CD4-positive, CD25-positive, alpha-beta regulatory T cell (primary cell): ENCODE results near the gene ITIH3. TPM values are rescaled to one million over a fixed set of nuclear protein-coding genes. Genes with fewer than 3 reads are reported as not detected.

ENCODE experiments used
- ATAC-seq, 2 donors: fragments of 150-1000 bp; cut with Tn5 transposase; one replicate each; pipeline ENCODE4 v1.10.0; 2021; ENCODE audit warnings: low read depth in 2 of 2, moderate number of reproducible peaks in 2 of 2, moderate library complexity in 1 of 2
- DNase-seq, 3 donors: peaks; one replicate each; pipeline versions ENCODE4 v3.0.0 to v3.0.0-alpha.2; 2012 to 2022; ENCODE audit warnings: mixed read lengths in 1 of 3
- H3K27ac ChIP-seq: one replicate; pipeline ENCODE4 v1.7.0; 2013; ENCODE audit warnings: mild to moderate bottlenecking, low read length; ENCODE audit not compliant: insufficient read depth, poor library complexity, severe bottlenecking
- H3K27me3 ChIP-seq: one replicate; pipeline ENCODE4 v1.7.0; 2013; ENCODE audit warnings: low read length; ENCODE audit not compliant: control insufficient read depth, insufficient read depth
- H3K36me3 ChIP-seq: one replicate; pipeline ENCODE4 v1.7.0; 2013; ENCODE audit warnings: mild to moderate bottlenecking, low read length, moderate library complexity; ENCODE audit not compliant: control insufficient read depth, insufficient read depth
- H3K4me1 ChIP-seq: 2 replicates; pipeline ENCODE4 v1.7.0; 2013; ENCODE audit warnings: mild to moderate bottlenecking, low read length; ENCODE audit not compliant: insufficient read depth, control insufficient read depth, poor library complexity, severe bottlenecking
- H3K4me3 ChIP-seq: one replicate; pipeline ENCODE4 v1.7.0; 2013; ENCODE audit warnings: low read depth, mild to moderate bottlenecking, low read length, moderate library complexity
- H3K9me3 ChIP-seq, 2 experiments: 1 replicate in 1 of 2; 2 replicates in 1 of 2; pipeline ENCODE4 v1.7.0; 2013; ENCODE audit warnings: low read length in 2 of 2, mild to moderate bottlenecking in 1 of 2, moderate library complexity in 1 of 2; ENCODE audit not compliant: control insufficient read depth in 2 of 2
- H3K27ac Mint-ChIP-seq, 3 donors: one replicate each; pipeline ENCODE4 v1.8.0; 2020 to 2022; ENCODE audit warnings: mild to moderate bottlenecking in 3 of 3, mixed read lengths in 3 of 3, moderate library complexity in 2 of 3
- H3K27me3 Mint-ChIP-seq: one replicate; pipeline ENCODE4 v1.8.0; 2022; ENCODE audit warnings: mild to moderate bottlenecking, mixed read lengths
- H3K36me3 Mint-ChIP-seq: one replicate; pipeline ENCODE4 v1.8.0; 2020; ENCODE audit warnings: mixed read lengths
- H3K4me1 Mint-ChIP-seq, 4 donors: one replicate each; pipeline ENCODE4 v1.8.0; 2020 to 2022; ENCODE audit warnings: mixed read lengths in 4 of 4, mild to moderate bottlenecking in 1 of 4
- H3K4me3 Mint-ChIP-seq, 4 donors: one replicate each; pipeline ENCODE4 v1.8.0; 2020 to 2022; ENCODE audit warnings: mild to moderate bottlenecking in 4 of 4, mixed read lengths in 4 of 4, moderate library complexity in 3 of 4
- H3K9me3 Mint-ChIP-seq, 7 donors: one replicate each; pipeline ENCODE4 v1.8.0; 2020 to 2022; ENCODE audit warnings: mixed read lengths in 7 of 7, mild to moderate bottlenecking in 3 of 7, moderate library complexity in 2 of 7
- polyA plus RNA-seq, 4 donors: library from polyadenylated mRNA; unstranded; fragments of 300-500 nt; fragmentation: Illumina TruSeq; gene quantifications; one replicate each; pipeline ENCODE4 v1.2.3, GENCODE V29; 2021
- total RNA-seq: library from RNA; stranded (reverse); gene quantifications from one replicate; pipeline ENCODE4 v1.2.3, GENCODE V29; 2022

Gene ITIH3
- total and polyA plus RNA-seq, 5 donors from 2014 or later: 0.63 to 1.5 TPM; not detected in 3

DNA sequence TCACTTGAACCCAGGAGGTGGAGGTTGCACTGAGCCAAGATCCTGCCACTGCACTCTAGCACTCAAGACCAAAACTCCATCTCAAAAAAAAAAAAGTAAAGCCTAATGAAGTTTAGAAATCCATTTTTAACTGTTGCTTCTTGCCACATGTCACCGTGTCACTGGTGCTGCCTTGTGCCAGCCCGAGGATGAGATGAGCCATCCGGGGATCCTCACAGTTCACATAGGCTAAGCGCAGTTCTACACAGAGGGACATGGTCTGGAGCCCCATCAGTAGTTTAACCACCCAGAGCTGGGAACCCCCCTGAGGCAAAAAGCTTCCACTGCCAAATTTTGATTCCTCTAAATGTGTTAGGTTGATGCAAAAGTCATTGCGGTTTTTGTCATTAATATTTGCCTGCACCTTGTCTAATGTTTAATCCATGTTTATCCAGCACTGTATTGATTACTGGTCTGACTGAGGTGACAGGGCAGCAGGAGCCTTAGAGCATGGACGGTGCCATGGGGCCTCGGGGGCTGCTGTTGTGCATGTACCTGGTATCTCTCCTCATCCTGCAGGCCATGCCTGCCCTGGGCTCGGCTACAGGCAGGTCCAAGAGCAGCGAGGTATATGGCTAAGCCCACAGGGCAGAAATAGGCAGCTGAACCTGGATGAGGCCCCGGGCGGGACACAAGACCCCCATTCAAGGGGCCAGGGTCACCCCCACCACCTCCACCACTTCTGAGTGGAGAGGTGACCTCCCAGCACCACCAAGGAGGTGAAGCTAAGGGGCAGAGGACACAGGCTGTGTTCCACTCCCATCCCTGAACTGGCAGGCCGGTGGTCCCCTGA is 17.3 kb upstream of the ITIH3 start, which contains the start of gene ITIH1:
Gene ITIH1 (plus strand): TSS at position 473 of the 832 bp plus-strand sequence. CDS start 17 bp downstream, at position 490.
- Mint-ChIP-seq H3K4me3 (no peak within 1 kb of the TSS), H3K4me1 (peaks cover 0 to 2% (median 0%) of the 10 kb centered on the region in 4 donors), H3K27me3 (peaks cover 18% of the 10 kb centered on the region), H3K36me3 (no peaks in the 10 kb centered on the region), H3K27ac (no peak within 1 kb of the TSS), H3K9me3 (no peaks in the 10 kb centered on the region)
- H3K9me3 ChIP-seq: no peaks in the 10 kb centered on the region
- H3K36me3 ChIP-seq: no peaks in the 10 kb centered on the region
- H3K4me3 ChIP-seq: no peak within 1 kb of the TSS
- DNase-seq (no peak), ATAC-seq (no peak)
- peaks cover 4% of the 10 kb centered on the region for H3K27me3 ChIP-seq
- no peak within 1 kb of the TSS for H3K27ac ChIP-seq
- no peaks in the 10 kb centered on the region for H3K4me1 ChIP-seq

DNA sequence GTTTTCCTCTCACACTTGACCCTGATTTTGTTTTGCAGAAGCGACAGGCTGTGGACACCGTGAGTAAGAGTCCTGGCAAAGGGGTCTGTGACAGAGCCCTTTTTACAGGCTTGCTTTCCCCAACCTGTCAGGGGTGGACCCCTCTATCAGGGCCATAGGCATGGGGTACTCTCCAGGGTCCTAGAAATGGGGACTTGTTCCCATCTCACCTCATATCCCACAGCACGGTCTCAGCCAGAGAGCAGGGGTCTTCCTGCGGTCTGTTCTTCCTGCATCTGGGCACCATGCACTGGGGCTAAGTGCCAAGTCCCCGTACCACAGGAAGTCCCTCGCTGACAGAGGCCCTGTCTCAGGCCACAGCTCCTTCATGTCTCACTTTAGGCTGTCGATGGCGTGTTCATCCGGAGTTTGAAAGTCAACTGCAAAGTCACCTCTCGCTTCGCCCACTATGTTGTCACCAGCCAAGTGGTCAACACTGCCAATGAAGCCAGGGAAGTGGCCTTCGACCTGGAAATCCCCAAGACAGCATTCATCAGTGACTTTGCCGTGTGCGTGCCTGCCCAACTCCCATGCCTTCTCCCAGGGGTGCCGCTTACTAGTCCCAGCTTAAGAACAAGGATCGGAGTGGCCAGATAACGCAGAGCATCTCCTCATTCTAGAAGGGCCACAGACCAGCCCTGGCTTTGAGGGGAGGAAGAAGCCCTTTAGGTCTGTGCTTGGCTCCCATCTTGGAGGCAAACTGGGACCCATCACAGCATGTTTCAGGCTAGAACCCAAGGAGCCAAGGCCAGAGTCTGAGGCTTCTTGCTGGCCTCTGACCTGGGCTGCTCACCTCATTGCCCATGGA is 16.4 kb upstream of the ITIH3 start:
- Mint-ChIP-seq H3K27me3 (peaks cover 20% of the 10 kb centered on the region), H3K4me3 (no peak overlapping the region), H3K9me3 (no peaks in the 10 kb centered on the region), H3K27ac (no peak overlapping the region), H3K4me1 (peaks cover 0 to 2% (median 0%) of the 10 kb centered on the region in 4 donors), H3K36me3 (no peaks in the 10 kb centered on the region)
- Histone ChIP-seq H3K9me3 (no peaks in the 10 kb centered on the region), H3K27me3 (peaks cover 4% of the 10 kb centered on the region), H3K36me3 (no peaks in the 10 kb centered on the region), H3K4me3 (no peak overlapping the region), H3K4me1 (no peaks in the 10 kb centered on the region), H3K27ac (no peak overlapping the region)
- ATAC-seq (no peak), DNase-seq (no peak)

DNA sequence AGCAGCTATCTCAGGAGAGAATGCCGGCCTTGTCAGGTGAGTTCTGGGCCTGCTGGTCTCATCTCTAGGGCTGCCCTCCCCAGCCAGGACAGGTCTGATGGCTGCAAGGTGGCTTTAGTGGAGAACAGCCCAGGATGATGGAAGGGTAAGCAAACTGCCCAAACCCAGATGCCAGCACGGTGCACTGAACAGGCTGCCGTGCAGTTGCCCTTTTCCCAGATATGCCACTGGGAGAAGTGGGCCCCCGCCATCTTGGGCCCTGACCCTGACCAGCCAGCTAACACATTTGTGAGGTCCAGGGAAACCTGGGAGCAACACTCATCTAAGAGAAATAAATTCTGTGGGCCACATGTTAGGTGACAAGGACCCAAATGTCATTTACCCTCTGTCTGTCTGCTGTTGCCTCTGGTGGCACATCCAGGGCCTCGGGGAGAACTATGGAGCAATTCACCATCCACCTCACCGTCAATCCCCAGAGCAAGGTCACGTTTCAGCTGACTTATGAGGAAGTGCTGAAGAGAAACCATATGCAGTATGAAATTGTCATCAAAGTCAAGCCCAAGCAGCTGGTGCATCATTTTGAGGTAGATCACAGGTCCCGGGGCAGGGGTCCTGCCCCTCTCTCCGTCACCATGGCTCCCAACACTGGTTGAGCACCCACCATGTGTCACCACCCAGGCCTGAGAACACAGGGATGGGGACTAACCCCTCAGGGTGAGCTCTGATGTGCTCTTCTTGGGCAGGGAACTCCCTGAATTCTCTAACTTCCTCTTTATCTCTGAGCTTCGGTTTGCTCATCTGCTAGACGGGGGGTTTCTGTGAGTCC is 15.4 kb upstream of the ITIH3 start:
- no peaks in the 10 kb centered on the region for H3K4me1 Mint-ChIP-seq
- ATAC-seq (peak; percentile 48 to 64), DNase-seq (no peak)

DNA sequence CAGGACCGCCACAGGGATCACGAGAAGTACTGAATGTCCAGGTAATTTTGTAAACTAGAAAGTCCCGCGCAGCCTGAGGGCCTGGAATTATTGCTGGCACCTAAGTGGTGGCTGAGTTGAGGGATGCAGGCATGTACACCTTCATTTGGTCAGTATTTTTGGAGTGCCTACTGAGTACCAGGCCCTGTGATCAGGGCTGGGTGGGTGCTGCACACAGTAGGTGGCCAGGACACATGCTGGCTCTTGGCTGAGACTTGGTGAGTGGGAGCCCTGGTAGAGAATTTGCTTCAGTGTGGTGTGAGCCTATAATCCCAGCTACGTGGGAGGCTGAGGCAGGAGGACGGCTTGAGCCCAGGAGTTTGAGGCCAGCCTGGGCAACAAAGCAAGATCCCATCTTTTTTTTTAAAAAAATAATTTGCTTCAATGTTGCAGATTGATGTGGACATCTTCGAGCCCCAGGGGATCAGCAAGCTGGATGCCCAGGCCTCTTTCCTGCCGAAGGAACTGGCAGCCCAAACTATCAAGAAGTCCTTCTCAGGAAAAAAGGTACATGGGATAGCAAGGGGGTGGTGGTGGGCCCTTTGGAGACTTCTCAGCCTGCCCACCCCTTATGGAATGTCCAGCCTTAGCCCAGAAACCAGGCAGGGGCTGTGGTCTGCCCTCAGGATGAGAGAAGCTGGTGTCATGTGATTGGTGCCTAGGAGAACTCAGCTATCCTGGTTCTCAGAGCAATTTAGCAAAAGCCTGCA is 14.6 kb upstream of the ITIH3 start:
- Mint-ChIP-seq H3K27ac (no peak overlapping the region), H3K9me3 (no peaks in the 10 kb centered on the region)
- ATAC-seq: no peak

More for the DNA sequence above, 15.4 kb upstream of the ITIH3 start:
- Histone ChIP-seq H3K36me3 (no peaks in the 10 kb centered on the region), H3K4me3 (no peak overlapping the region), H3K27ac (no peak overlapping the region), H3K27me3 (peaks cover 4% of the 10 kb centered on the region), H3K9me3 (no peaks in the 10 kb centered on the region), H3K4me1 (no peaks in the 10 kb centered on the region)
- no peaks in the 10 kb centered on the region for H3K9me3 Mint-ChIP-seq
- no peak overlapping the region for H3K4me3 Mint-ChIP-seq
- peaks cover 20% of the 10 kb centered on the region for H3K27me3 Mint-ChIP-seq
- no peaks in the 10 kb centered on the region for H3K36me3 Mint-ChIP-seq
- H3K27ac Mint-ChIP-seq: no peak overlapping the region

DNA sequence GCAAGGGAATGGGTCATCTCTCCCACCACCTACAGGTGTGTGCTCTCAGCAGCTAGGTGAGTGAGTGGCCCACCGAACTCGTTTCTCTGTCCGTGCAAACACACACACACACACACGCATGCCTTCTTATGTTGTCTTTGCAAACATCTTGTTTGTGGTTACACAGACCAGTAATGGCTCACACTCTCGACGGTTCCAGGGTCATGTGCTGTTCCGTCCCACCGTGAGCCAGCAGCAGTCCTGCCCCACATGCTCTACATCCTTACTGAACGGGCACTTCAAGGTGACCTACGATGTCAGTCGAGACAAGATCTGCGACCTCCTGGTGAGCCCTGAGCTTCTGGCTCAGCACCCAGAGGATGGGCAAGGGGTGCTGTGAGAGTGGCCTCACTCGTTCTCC is 12.9 kb upstream of the ITIH3 start:
- no peak for ATAC-seq
- Histone ChIP-seq H3K36me3 (no peaks in the 10 kb centered on the region), H3K27ac (no peak overlapping the region), H3K9me3 (no peaks in the 10 kb centered on the region), H3K4me1 (no peaks in the 10 kb centered on the region), H3K4me3 (no peak overlapping the region), H3K27me3 (peaks cover 4% of the 10 kb centered on the region)
- Mint-ChIP-seq H3K9me3 (no peaks in the 10 kb centered on the region), H3K27me3 (peaks cover 15% of the 10 kb centered on the region), H3K27ac (no peak overlapping the region), H3K4me1 (no peaks in the 10 kb centered on the region), H3K36me3 (no peaks in the 10 kb centered on the region), H3K4me3 (no peak overlapping the region)
- no peak for DNase-seq

More for the DNA sequence above, 14.6 kb upstream of the ITIH3 start:
- Mint-ChIP-seq H3K4me1 (no peaks in the 10 kb centered on the region), H3K27me3 (peaks cover 20% of the 10 kb centered on the region), H3K36me3 (no peaks in the 10 kb centered on the region), H3K4me3 (no peak overlapping the region)
- H3K27me3 ChIP-seq: peaks cover 4% of the 10 kb centered on the region
- no peak overlapping the region for H3K27ac ChIP-seq
- H3K36me3 ChIP-seq: no peaks in the 10 kb centered on the region
- H3K9me3 ChIP-seq: no peaks in the 10 kb centered on the region
- DNase-seq: no peak
- H3K4me1 ChIP-seq: no peaks in the 10 kb centered on the region
- H3K4me3 ChIP-seq: no peak overlapping the region

DNA sequence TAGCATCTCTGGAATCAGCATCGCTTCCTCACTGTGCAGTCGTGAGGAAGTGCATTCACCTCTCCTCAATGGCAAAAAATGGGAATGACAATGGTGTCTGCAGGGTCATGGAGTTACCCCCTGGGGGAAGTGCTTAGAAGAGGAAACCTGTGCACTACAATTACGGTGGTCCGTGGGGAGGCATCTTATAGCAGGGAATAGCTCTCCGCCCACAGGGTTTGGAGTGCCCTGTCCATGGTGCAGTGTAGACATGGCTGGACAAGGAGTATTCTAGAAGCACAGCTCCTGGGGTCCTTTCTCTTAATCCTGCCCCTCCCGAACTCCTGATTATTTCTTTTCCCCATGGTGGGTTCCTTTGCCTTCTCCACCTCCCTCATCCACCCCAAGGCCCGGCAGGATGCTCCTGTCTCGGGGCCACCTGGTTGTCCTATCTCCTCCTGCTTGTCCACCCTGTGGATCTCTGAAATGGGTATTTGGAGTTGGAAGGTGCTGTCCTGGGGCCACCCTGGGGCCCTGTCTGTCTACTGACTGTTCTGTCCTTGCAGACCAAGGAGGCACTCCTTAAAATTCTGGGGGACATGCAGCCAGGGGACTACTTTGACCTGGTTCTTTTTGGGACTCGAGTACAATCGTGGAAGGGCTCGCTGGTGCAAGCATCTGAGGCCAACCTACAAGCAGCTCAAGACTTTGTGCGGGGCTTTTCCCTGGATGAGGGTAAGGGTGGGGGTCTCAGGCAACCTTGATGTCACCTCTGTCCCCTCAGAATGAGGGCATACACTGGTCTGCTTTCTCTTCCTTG is 12.0 kb upstream of the ITIH3 start:
- Mint-ChIP-seq H3K36me3 (no peaks in the 10 kb centered on the region), H3K27ac (no peak overlapping the region), H3K9me3 (no peaks in the 10 kb centered on the region), H3K27me3 (peaks cover 15% of the 10 kb centered on the region), H3K4me1 (no peaks in the 10 kb centered on the region), H3K4me3 (no peak overlapping the region)
- no peak overlapping the region for H3K4me3 ChIP-seq
- peaks cover 4% of the 10 kb centered on the region for H3K27me3 ChIP-seq
- no peaks in the 10 kb centered on the region for H3K36me3 ChIP-seq
- ATAC-seq (no peak), DNase-seq (no peak)
- no peak overlapping the region for H3K27ac ChIP-seq
- no peaks in the 10 kb centered on the region for H3K4me1 ChIP-seq
- no peaks in the 10 kb centered on the region for H3K9me3 ChIP-seq
